Fibroblast of lung (primary cell): ENCODE measurements around the gene DOK6.

Source experiments
- EZH2 ChIP-seq: IDR thresholded peaks from 2 replicates; pipeline ENCODE4 v1.5.1; 2012; ENCODE audit warnings: low read length, control low read depth, mild to moderate bottlenecking; ENCODE audit errors: missing control alignments
- TF ChIP-seq, protein P1 (sequence below), 2 donors: IDR thresholded peaks in 1 of 2; conservative IDR thresholded peaks in 1 of 2; 1 replicate in 1 of 2; 2 replicates in 1 of 2; pipeline ENCODE4 v1.5.1; 2011 to 2012; ENCODE audit warnings: low read length in 2 of 2, control low read depth in 1 of 2, inconsistent platforms in 1 of 2, low read depth in 1 of 2, mild to moderate bottlenecking in 1 of 2

DNA sequence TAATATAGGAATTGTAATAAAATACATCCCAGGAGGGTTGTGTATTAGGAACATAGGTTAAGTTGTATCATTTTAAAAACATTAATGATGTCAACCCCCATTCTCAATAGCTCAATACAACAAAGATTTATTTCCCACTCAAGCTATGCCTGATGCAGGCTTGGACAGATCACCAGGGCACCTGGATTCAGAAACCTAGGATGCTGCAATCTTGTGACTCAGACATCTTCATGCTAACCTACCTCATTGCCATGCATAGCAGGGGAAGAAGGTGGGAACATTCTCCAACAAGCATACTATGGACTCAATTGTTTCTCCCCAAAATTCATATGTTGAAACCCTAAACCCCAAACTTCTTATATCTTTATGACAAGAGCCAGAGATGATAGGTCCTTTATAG lies 302.8 kb downstream of the DOK6 start:
- TF ChIP-seq, protein P1, sequence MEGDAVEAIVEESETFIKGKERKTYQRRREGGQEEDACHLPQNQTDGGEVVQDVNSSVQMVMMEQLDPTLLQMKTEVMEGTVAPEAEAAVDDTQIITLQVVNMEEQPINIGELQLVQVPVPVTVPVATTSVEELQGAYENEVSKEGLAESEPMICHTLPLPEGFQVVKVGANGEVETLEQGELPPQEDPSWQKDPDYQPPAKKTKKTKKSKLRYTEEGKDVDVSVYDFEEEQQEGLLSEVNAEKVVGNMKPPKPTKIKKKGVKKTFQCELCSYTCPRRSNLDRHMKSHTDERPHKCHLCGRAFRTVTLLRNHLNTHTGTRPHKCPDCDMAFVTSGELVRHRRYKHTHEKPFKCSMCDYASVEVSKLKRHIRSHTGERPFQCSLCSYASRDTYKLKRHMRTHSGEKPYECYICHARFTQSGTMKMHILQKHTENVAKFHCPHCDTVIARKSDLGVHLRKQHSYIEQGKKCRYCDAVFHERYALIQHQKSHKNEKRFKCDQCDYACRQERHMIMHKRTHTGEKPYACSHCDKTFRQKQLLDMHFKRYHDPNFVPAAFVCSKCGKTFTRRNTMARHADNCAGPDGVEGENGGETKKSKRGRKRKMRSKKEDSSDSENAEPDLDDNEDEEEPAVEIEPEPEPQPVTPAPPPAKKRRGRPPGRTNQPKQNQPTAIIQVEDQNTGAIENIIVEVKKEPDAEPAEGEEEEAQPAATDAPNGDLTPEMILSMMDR (conservative IDR thresholded peaks at IDR 0.05 in 1 of 2, IDR thresholded peaks at IDR 0.05 in 1 of 2; ENCODE audit: low read depth in 1 of 2, low read length in 2 of 2), result no peak
- TF ChIP-seq EZH2, result no peak
